GM19395 (cell line): ENCODE measurements around the gene HIPK2.

ENCODE experiments used
- ATAC-seq: cut with Tn5 transposase; IDR thresholded peaks from one replicate; pipeline ENCODE4 v1.9.1; 2021; ENCODE audit warnings: mild to moderate bottlenecking, moderate library complexity; ENCODE audit not compliant: unreplicated experiment

Gene HIPK2

DNA sequence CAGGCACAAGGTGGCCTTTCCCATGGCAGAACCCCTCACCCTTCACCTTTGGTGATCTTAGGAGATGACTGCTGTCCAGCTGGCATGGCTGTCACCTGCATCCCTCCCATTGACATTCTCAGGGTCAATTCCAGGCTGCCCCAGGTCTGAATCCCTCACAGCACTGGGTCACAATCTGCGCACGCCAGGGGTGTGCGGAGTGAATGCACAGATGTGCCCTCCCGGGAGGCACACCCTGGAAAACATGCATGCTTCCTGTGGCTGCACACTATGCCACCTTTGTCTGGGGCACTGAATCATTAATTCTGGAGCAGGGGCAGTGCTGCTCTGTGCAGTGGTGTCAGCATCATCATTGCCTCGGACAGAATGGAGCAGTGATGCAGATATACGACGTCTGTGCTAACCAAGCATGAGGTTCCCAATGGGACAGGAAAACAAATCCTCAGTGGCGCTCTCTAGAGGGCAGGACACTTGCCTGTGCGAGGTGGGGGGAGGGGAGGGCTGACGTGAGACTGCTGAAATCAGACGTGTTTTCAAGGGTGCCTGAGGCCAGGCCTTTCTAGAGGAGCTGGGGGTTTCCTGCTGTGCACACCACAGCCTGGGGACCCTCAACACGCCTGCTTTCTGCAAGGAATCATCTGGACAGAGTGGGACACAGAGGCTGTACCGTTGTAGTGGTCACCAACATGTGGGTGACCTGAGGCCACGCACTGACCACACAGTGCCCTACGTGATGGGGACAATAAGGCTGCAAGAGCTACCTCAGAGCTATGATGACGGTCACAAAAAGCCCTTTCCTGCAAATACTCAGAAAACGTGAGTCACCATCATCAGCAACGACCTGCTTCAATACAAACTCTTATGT lies 77.9 kb downstream of the HIPK2 start:
- no peak for ATAC-seq

DNA sequence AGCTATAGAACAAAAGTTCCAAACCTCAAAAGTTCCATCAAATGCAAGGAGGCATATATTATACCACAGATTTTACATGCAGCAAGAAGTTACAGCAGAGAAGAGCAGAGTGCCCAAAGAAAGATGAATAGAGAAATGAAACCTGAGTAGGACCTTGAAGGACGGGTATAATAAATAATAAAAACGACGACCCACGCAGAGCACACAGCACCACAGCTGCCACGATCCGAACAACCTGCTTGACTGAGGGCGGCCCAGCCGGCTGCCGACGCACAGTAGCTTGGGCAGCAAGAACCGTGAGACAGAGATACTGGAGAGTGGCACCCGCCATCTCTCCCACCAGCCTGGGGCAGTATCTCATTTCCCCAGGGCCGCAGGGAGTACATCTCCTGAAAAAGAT lies 79.0 kb downstream of the HIPK2 start:
- ATAC-seq, result no peak

DNA sequence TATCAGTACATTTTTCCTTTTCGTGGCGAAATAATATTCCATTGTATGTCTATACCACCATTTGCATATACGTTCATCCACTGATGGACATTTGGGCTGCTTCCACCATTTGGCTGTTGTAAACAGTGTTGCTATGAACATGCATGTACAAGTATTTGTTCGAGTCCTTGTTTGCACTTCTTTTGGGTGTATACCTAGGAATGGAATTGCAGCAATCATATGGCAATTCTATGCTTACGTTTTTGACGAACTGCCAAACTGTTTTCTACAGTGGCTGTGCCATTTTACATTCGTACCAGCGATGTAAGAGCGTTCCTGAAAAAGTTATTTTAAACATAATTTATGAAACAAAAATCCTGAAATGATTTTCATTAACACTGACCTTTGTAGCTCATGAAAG lies 79.5 kb downstream of the HIPK2 start:
- ATAC-seq, result no peak

DNA sequence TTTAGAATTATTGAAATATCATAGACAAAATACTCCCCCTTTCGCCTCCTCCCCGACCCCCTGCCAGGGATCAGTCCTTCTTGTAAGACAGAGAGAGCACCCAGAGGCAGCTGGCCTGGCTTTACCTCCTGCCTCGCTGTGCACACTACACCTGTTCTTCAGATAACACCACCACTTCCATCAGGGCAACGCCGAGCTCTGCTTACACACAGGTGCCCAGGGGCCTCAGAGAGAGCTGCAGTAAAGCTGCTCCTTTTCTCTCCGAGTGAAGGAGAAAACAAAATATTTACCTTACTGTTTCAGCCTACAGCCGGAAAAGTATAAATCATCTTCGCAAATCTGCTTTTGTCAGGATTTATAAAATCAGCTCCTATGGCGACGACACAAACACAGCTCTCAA lies 80.7 kb downstream of the HIPK2 start:
- ATAC-seq, result no peak

DNA sequence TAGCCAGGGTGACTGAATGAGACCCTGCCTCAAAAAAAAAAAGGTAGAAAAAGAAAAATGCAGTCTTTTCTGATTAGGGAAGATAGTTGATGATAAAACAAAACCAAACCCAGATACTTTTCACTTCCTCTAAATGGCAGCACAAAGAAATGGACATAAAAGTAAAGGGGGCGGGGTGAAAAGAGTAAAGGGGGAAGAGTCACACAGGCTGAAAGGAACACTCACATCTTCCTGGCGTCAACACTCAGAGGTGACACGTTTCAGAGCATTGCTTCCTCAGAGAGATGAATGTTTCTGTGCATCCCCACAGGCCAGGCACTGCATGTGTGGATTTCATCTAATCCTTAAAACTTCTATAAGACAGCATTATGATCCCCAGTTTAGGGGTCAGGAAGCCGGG lies 81.2 kb downstream of the HIPK2 start:
- peak; percentile 73 for ATAC-seq

DNA sequence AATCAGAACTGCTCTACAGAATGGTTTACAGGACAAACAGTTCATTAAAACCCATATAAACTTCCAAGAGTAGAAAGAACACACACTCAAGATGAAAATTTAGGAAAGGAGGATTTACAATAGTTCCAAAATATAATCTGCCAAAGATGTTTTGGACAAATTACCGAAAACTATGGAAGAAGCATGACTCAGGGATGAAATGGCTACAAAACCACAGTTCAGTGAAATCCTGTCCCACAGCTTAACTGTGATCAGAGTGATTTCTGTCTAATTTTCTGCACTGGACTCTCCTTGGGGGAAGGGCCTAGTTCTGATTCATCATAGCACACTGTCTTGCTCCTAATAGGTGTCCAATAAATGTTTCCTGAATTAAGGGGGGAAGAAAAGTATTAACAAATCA lies 82.2 kb downstream of the HIPK2 start:
- ATAC-seq, result no peak

DNA sequence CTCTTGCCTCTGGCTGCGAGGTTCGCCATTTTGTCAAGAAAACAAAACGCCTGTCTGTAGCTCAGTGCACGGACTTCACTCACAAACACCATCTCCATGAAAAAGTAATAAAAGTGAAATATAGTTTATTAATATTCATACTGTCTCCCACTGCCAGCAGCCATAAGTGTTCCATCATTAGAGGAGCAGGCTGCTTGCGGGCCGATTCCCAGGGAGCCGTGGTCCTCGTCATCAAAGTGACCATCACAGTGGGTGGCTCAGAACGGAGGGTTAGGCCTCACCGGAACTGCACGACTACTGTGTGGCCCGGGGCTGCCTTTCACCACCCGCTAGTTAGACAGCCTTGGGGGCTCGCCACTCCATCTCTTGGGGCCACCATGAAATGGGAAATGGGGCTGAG lies 82.7 kb downstream of the HIPK2 start:
- no peak for ATAC-seq

DNA sequence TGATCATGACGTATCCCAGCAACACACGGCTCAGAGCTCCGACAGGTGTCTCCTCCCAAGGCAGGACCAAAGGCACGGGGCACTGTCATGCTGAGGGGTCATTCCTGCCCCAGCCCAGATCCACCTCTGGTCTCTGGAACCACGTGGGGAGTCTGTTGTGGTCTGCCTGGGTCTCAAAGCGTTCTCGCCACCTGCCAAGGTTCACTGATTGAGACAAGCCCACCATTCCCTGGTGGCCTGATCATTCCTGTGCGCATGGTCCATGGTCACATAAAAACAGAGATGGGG lies 83.5 kb downstream of the HIPK2 start:
- ATAC-seq, result no peak

DNA sequence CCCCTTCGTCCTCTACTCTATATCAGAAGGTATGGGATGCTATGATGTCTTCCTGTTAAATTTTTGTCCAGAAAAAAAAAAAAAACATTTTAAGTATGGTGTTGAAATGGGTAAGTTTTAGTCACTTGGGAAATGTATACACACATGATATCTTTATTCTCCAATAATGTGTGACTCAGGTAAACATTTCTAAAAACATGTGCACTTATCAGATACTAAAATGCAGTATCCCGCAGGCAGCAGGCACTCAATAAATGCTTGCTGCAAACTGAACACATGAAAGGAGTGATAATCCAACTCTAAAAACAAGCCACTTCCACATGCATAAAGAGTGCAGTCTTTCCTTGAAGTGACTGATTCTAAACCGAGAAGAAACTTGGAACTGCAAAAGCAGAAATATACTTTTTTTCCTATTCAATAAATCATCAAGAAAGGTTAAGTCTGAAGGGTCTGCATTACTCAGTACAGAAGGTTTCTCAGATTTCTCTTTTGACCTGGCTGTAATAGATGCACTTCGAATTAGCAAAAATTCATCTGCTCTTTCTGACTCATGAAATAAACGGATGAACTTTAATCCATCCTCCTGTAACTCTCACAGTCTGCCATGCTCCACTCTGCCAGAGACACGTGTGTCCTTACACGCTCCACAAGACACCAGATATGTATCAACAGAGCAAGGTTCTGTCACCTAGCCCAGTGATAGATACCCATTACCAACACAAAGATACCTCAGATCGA lies 84.0 kb downstream of the HIPK2 start:
- no peak for ATAC-seq

DNA sequence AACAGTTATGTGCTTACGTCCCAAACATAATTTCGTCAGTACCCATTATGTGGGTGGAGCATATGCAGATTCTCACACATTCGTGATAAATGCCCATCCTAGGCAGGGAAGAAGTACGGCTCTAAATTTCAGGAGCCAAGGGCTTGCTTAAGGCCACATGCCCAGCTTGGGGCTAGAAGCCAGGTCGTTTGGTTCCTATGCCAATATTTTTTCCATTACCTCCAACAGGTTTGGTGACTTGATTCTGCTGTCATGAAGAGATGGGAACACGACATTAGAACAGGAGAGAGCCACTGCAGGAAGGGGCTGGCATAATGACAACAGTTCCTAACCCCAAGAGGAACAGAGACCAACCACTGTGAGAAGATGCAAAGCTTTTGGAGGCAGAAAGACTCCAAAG lies 85.1 kb downstream of the HIPK2 start:
- no peak for ATAC-seq

DNA sequence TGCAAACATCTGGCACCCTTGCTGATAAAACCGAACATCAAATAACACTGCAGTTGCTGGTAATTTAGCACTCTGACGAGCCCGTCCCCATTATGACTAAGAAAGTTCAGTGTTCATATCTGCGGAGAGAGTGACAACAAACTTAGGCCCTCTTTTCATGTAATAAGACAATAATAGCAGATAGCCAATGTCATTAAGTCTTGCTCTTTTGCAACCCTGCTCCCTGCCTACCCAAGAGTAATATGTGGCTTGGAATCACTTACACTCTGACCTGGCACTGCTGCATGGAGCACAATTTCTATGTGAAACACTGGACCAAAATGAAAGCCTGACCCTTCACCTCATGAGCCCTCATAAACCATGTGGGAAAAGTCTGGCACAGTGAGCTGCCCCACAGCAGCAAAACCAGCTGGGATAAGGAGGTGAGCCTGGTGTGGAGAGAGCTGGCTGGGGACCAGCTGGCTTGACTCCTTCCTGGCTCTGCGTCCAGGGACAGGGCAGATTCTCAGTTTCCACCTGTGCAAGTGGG lies 86.5 kb downstream of the HIPK2 start:
- ATAC-seq, result no peak

DNA sequence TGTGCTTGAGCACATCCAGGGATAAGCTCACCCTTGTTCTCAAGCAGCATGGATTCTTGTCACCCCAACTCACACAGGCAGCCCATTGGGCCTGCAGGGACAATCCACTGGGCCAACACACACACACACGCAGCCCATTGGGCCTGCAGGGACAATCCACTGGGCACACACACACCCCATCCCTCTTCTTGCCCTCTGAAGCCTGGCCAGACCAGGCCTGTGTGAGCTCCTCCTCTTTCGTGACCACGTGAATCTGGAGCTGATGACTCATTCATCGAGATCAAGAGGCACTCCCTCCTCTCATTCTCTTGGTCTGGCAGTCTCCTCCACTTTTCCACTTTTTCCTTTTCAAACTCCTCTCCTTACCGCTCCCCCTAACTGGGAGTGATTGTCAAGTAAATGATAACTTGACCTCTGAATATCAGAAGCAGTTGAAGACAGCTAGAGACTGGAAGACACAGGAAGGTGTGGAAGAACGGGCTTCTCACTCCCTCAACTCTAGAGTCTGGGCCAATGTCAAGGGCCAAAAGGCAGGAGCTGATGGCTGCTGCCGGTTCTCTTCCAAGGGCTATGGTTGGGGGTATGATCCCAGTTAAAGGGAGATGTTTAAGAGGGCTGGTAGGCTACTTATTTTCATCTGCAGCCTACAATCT lies 89.7 kb downstream of the HIPK2 start:
- no peak for ATAC-seq

DNA sequence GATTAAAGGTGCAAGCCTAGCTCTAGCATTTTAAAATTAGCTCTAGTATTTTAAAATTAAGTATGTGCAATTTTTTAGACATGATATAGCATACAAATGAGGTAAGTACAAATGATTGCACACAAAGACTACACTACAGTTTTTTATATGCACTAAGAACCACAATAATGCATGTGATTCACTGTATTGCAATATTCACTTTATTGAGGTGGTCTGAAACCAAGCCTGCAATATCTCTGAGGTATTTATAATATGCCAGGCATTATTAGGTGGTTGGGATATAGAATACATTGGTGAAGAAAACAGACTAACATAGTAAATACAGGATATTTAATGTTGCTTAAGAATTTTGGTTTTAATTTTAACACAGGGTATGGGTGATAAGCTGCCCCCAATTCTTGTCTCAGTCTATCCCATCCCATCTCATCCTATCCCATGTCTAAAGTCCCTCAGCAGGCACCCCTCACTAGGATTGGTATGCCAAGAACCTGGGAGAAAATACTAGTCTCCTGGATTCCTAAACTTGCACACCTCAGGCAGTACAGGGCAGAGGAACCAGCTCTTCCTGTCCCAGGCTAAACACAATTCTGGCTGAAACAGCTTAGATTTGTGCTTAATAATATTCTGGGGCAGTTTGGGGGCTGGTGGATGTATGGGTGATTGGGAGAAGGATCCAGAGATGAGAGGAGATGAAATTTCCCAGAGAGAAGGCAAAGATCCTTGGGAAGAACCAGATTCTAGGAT lies 90.4 kb downstream of the HIPK2 start:
- no peak for ATAC-seq

DNA sequence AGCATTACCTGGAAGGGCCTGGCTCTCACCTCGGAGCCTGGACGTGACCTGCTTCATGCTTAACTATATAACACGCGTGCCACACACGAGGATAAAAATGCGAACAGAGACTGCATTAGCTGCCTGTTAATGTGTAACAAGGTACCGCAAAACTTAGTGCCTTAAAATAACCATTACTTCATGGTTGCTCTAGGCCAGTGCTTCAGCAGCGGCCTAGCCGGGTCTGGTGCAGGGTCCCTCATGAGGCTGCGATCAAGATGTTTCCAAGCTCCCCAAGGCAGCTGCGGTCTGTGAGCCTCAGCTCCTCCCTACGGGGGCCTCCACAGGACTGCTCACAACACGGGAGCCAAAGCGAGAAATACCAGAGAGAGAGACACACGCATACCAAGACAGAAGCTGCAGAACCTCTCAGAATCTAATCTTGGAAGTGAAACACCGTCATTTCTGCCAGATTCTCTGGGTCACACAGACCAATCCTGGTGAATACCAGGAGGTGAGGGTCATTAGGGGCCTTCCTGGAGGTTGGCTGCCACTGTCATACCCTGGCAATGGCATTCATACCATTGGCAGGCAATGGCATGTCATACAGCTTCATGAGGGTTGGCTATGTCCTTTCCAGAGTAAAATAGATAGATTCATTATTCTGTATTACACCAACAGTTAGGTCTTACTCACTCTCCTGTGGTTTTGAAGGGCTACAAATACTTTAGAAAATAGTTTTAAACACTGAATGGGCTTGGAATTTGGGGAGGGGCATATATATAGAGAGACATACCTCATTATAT lies 94.5 kb downstream of the HIPK2 start:
- ATAC-seq, result peak; percentile 48

DNA sequence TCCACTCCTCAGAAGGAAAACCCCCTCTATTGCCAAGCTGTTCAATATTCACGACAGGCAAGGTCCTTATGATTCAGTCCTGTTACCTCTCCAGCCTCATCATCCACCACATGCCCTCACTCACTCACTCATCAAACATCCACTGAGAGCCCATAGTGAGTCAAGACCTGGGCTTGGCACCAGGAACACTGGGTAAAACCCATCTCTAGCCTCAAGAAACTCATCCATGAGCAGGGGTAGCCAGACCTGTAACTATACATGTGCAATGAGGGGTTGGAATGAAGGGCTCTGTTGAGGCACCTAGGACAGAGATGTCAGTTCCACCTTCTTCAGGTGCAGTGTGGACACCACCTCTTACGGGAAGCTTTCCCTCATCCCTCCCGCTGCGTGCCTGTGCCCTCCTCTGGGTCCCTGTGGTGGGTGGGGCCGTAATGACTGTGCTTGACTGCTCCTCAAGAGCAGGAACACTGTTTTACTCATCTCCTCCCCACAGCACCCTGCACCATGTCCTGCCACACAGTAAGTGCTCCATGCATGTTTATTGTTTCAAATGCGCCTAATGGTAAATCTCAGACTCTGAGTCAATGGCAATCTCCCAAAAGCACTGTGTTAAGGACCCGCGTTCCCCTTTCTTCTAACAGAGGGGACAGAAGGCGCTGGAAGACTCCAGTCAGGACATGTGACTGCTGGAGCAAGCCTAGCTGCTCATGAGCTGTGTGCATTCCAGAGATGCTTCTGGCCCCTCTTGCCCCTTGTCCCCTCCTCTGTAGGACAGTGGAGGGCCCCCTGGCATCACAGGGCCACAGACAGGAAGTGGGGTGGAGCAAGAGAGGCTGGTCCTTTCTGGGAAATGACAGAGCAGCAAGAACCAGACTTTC lies 95.4 kb downstream of the HIPK2 start:
- ATAC-seq, result peak; percentile 45

DNA sequence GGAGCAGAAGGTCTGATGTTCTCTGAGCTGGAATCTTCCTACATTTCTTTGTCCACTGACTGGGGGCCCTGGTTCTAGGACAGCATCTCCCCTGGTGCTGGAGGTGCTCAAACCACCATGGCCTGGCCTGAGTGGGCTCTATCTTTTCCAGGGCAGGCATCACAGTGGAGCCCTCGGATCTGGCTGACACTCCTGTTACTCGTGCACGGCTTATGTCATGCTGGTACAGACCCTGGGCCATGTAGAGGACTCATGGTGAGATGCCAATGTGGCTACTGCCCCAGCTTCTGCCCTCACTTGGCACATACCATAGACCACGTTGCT lies 96.0 kb downstream of the HIPK2 start:
- ATAC-seq, result no peak

DNA sequence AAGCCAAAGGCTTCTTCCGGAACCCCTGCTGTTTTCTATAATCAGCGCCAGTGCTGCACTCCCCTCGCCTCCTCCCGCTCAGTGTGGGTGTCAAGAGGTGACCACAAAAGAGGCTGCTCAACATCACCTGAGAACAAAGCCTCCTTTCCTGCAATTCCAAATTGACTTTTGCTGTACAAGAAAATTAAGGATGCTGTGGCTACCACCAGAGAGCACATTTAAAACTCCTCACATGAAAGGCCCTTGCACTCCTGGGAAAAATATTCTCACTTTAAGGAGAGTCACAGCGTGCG lies 96.4 kb downstream of the HIPK2 start:
- ATAC-seq, result no peak

DNA sequence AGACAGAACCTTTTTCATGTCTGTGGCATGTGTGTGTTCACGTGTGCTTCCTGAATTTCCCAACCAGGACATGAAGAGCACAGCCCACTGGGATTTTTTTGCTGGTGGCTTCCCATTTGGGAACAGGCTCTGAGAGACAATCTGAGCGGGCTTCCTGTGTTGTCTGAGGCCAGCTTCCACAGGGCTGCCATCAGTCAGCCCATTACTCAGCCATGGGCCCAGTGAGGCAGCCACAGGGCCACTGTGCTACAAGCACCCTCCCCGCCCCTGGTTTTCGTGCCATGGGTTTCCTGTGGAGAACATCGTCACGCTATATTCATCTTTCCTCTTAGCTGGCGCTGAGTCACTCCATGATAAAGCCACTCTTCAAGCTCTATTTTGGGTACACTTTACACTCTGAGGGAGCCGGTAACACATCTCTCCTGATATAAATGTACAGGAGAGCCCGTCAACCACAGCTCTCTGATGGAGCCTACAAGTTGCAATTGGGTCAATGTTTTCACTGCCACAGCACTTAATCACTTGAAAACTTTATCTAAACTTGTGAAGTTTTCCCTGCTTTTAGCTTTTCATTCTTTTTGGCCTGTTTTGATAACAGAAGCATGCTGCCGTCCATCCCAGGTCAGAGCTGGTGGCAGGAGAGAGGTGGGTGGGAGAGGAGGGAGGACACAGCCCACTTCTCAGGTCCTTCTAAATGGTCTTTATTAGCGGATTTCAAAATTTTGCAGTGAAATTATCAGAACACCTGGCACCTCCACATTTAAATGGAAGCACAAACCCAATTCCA lies 96.9 kb downstream of the HIPK2 start:
- peak; percentile 41 for ATAC-seq
